ENCODE measurements around the gene SHCBP1L. TPM values are rescaled to one million over a fixed set of nuclear protein-coding genes. Genes with fewer than 3 reads are reported as not detected.

Gene SHCBP1L
- total RNA-seq, 4 donors from 2014 or later, result 2.8 TPM; not detected in 3

- ATAC-seq (ENCODE audit: low FRiP score) (no peak), DNase-seq (ENCODE audit: low spot score) (no peak)
- TF ChIP-seq CTCF (IDR thresholded peaks at IDR 0.05), result no peak
These were observed 12.9 kb upstream of the SHCBP1L start for GRCh38 chr1:182965861-182966260.

- DNase-seq (ENCODE audit: low spot score) (no peak), ATAC-seq (ENCODE audit: low FRiP score) (no peak)
- no peak for TF ChIP-seq CTCF (IDR thresholded peaks at IDR 0.05)
These were observed 12.1 kb upstream of the SHCBP1L start for GRCh38 chr1:182965096-182965495.

- peak; percentile 100 for ATAC-seq (ENCODE audit: low FRiP score)
These were observed 9.7 kb upstream of the SHCBP1L start for GRCh38 chr1:182962554-182963115.

GRCh38 chr1:182960046-182960445 is 7.1 kb upstream of the SHCBP1L start:
- ATAC-seq (ENCODE audit: low FRiP score) (no peak), DNase-seq (ENCODE audit: low spot score) (no peak)
- TF ChIP-seq CTCF (IDR thresholded peaks at IDR 0.05), result no peak

More at GRCh38 chr1:182962554-182963115, 9.7 kb upstream of the SHCBP1L start:
- DNase-seq (ENCODE audit: low spot score), result no peak
- TF ChIP-seq CTCF (IDR thresholded peaks at IDR 0.05), result peak in 2 of 3 donors; percentile 77 to 82

- TF ChIP-seq CTCF (IDR thresholded peaks at IDR 0.05), result no peak
- ATAC-seq (ENCODE audit: low FRiP score), result no peak
These were observed 5.0 kb upstream of the SHCBP1L start for GRCh38 chr1:182957902-182958395.

GRCh38 chr1:182956708-182957365 is 3.9 kb upstream of the SHCBP1L start:
- ATAC-seq (ENCODE audit: low FRiP score) (no peak), DNase-seq (ENCODE audit: low spot score) (no peak)
- no peak for TF ChIP-seq CTCF (IDR thresholded peaks at IDR 0.05)

More at GRCh38 chr1:182957902-182958395, 5.0 kb upstream of the SHCBP1L start:
- no peak for DNase-seq (ENCODE audit: low spot score)

Data from omental fat pad (tissue), 4 donors.